NCI-H524 (cell line): Measurements from ENCODE around the gene AMIGO1.
A peak's percentile ranks its signal among the peaks of the same experiment; 100 is the strongest.

Experiments
- DNase-seq, 2 experiments: peaks; one replicate each; lab custom pipeline; 2025; lab: John Stamatoyannopoulos, UW

AMIGO1 gene

DNA sequence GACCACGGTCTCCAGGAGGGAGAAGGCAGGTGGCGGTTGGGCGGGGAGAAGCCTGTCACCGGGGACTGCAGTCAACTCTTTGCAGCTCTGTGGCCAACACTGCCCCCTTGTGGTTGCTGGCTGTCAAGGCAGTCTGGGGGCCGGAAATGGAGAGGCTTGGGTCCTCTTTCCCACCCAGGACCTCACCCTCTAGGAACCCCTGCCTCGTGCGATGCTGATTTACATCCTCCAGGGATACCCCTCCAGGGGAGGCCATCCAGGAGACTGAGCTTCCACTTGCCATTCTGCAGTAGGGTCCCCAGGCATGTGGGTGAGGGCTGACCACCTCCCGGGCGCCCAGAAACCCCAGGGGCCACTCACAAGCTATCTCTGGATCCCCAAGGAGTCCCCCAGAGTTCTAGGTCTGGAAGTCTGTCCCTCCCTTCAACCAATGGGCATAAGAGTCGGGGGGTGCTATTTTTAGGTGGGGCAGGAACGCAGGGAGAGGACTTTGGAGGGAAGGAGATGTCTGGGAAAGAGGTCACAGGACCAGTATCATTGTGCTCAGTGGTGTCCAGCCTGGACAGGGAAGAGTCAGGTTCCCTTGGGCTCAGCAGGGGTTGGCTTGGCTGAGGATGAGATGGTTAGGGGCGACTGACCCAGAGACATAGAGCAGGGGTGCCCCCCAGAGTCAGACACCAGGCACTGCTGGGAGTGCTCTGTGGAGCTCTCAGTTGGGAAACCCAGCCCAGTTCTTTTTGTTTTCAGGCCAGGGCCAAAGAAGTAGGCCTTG is 23.0 kb upstream of the AMIGO1 start:
- DNase-seq = peak; percentile 71 to 87

GRCh38 chr1:109531826-109532364 is 22.4 kb upstream of the AMIGO1 start:
- peak in 1 of 2 experiments; percentile 50 for DNase-seq

GRCh38 chr1:109531380-109531779 is 21.9 kb upstream of the AMIGO1 start:
- DNase-seq = no peak

GRCh38 chr1:109530457-109531087 is 21.0 kb upstream of the AMIGO1 start:
- DNase-seq = peak; percentile 94 to 99

DNA sequence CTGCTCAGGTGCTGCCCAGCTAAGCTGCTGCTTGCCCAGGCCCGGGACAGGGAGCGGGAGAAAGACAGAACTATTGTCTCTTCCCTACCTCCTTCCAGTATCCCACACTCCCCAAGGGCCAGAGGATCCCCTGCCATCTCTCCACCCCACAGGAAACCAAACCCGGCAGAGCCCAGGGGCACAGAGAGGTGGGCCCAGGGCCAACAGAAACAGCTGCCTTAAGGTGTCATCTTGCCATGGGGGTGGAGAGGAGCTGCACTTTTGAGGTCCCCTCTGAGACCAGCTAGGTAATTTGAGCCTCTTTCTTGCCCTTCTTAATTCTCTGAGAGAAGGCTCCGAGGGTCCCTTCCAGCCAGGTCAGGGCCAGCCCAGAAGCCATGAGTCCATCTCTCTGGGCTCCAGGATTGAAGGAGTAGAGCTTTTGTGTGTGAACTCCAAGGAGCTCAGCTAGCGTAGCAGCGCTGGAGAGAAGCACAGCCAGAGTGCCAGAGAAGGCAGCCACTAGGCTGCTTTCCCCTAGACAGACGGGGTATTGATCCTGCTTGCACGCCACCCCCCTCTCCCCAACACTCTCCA is 20.4 kb upstream of the AMIGO1 start:
- peak; percentile 91 to 93 for DNase-seq

DNA sequence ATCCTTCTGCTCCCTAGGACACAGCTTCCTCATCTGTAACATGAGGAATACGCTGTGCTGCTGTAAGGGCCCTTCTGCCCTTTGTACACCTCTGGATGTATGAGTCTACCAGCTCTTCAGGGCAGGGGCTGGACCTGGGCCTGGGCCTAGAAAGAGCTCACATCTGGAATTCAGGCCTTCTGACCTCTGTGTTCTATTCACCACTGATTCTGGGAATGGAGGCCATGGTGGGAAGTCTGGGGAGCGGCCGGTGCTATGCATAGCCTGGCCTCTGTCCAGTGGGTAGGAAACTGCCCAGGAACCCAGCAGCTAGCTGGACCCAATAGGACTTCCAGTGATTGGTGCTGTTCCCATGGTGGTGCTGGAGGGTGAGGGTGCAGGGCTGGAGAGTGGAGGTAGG is 19.2 kb upstream of the AMIGO1 start:
- no peak for DNase-seq

DNA sequence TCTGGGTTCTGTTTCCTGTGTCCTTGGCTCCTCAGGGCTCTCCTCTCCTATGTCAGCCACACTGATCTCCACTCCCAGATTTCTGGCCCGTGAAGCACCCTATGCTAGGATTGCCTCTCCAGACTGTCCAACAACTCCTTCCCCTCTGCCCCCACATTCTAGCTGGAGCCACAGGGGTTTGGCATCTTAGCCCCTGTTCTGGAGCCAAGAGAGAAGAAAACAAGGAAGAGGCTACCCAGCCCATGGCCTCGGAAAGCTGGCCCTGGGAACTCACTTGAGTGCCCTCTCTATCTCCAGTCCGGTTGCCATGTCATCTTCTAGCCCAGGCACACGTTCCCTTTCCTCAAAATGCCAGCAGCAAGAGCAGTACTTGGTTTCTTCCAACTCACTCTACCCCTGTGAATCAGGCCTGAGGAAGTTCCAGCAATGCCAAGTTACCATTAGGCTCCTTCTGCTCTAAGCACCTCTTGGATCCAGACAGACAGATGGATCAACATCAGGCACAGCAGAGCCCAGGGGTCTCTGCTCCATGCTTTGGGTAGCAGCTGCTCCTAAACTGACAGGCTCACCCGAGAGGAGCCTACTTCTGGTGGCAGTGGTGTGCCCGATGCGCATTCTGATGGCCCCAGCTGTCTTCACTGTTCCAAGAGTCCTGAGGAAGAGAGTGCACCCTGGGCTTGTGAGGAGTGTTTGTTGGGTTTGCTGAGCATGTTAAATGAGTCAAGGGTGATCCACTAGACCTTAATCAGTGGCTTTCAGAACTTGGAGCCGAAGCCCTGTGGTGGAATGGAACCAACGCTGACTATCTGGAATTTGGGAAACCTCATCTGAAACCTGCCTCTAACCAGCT is 18.5 kb upstream of the AMIGO1 start:
- DNase-seq = peak; percentile 71 to 88

DNA sequence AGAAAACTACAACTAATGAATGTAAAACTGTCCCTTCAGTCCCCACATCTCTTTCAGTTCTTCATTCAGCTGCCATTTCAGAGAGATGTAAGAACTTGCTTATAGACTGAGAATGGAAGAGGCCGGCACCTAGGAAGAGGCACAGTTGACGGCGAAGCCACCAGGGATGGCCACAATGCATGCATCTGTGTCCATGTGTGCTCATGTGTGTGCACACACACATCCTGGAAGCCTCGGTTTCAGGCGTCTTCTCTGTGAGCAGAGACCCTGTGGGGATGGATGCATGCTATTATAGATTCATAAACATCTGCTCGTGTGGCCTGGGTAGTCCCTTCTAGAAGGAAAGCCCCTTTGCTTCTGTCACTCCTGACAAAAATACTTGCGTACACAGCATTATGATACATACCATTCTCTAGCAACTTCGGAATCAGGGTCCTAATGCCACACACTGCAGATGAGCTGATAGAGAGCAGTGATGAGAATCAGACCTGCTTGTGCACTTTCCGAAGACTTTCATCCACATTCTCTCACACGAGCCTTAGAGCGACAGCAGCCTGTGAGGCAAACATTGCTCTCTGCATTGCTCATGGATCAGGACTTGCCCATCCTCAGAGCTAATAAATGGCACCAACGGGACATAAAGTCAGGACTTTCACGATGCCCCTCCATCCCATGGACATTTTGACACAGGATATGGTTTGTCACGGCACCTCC is 17.7 kb upstream of the AMIGO1 start:
- DNase-seq = no peak

DNA sequence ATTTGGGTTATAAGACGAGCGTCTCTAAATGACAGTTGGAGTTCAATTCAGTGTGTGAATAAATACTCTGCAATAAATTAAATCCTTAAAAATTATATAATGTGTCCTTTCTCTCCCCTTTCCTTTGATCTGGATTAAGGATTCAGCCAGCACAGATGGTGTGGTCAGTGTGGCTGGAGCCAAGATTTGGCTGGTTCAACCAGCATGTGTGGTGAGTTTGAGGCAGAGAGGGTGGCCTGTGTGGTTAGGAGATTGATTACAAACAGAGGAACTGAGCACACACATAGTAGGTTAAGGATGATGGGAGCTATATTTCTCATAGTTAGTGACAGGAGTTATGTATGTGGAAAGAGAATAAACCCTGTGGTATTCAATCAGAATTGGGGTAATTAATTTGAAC is 14.2 kb upstream of the AMIGO1 start:
- DNase-seq = no peak

- DNase-seq = no peak
Measured at GRCh38 chr1:109522026-109522425, 12.5 kb upstream of the AMIGO1 start.

- DNase-seq = no peak
Measured at GRCh38 chr1:109521002-109521951, 11.8 kb upstream of the AMIGO1 start.

DNA sequence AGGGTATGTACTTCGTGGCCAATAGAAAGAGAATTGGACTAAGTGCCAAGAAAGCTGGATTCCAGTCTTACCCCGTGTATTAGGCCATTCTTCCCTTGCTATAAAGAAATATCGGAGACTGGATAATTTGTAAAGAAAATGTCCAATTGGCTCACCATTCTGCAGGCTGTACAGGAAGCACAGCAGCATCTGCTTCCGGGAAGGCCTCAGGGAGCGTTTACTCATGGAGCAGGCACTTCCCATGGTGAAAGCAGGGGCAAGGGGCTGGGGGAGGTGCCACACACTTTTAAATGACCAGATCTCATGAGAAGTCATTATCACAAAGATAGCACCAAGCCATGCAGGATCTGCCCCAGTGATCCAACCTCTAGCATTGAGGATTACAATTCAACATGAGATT is 7.8 kb upstream of the AMIGO1 start:
- DNase-seq = no peak

- no peak for DNase-seq
Measured at GRCh38 chr1:109516872-109517271, 7.3 kb upstream of the AMIGO1 start.

DNA sequence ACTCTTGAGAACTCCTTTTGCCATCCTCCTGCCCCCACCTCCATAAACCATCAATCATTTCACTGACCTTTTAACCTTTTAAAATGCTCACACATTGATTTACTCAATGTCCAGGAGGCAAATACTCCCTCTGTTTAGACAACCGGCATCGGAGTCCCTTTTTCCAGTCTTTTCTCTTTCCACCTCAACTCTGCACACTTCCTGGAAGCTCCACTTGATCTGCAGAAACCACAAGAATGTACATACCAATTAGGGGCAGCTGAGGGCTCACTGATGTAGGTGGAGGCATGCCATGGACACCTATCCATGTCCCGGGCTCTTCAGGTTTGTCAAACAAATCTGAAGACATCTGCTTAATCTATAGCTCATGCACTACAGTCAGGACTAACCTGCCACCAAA is 5.3 kb upstream of the AMIGO1 start:
- DNase-seq = no peak

- DNase-seq = no peak
Measured at GRCh38 chr1:109513110-109513710, 3.7 kb upstream of the AMIGO1 start.

- DNase-seq = no peak
Measured at GRCh38 chr1:109508873-109509175, 703 bp downstream of the AMIGO1 start.

DNA sequence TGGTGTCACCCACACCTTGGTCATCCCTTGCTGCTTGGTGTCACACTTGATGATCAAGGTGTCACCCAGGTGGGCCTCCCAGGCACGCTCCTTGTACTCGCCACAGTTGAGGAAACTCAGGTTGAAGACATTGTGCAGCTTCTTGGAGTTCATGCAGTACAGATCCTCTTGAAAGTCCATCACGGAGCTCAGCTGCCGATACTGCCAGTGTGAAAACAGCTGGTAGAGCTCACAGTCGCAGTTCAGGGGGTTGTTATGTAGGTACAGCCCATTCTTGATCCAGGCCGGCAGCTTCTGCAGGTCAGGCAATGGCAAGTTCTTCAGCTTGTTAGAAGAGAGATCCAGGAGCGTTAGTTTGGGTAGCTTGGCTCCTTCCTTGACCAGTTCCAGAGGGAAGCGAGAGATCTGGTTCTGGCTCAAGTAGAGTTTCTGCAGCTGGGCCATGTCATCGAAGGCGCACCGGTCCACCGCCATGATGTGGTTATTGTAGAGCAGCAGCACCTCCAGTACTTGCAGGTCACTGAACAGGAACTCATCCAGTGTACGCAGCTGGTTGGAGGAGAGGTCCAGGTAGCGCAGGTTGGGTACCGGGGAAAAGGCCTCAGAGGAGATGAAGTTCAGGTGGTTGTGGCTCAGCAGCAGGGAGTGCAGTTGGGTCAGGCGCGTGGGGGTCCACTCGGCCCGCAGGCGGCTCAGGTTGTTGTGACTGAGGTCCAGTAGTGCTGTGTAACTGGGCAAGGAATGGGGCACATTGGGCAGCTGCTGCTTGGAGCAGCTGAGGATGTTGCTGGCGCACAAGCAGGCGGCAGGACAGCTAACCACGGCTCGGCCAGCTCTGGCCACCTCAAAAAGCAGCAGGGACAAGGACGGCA is 1.3 kb downstream of the AMIGO1 start:
- no peak for DNase-seq

GRCh38 chr1:109504974-109505373 is 4.6 kb downstream of the AMIGO1 start:
- DNase-seq = no peak

GRCh38 chr1:109503935-109504334 is 5.6 kb downstream of the AMIGO1 start:
- no peak for DNase-seq
